Measurements from ENCODE around the gene NANOS3. TPM values are rescaled to one million over a fixed set of nuclear protein-coding genes. Genes with fewer than 3 reads are reported as not detected.

NANOS3 gene
- total and polyA plus RNA-seq, 9 of the 15 experiments (the other 6 are each of a cell fraction or from before 2014, with no cell fraction given), result not detected

GRCh38 chr19:13842291-13843103, 34.4 kb upstream of the NANOS3 start (continued):
- TF ChIP-seq PCBP1 (IDR thresholded peaks at IDR 0.05; ENCODE audit: low read depth, low read length, poor library complexity, severe bottlenecking) (peak; percentile 89), COPS2 (conservative IDR thresholded peaks at IDR 0.05) (no peak), RB1 (IDR thresholded peaks at IDR 0.05; ENCODE audit: low read depth) (peak; percentile 86; the same call in 1 of the 2 replicates), SMAD3 (CRISPR knock-in tag; conservative IDR thresholded peaks at IDR 0.05) (no peak), PPARD (CRISPR knock-in tag; IDR thresholded peaks at IDR 0.05) (no peak), SRSF7 (optimal IDR thresholded peaks at IDR 0.05; ENCODE audit: low read depth, low read length) (no peak), BACH1 (tag; IDR thresholded peaks at IDR 0.05) (no peak), NR4A1 (CRISPR knock-in tag; IDR thresholded peaks at IDR 0.05) (no peak), NR4A1 (tag; IDR thresholded peaks at IDR 0.05) (0 out of 2 replicates have a peak, but pooled peaks have one; percentile 35), CREB5 (CRISPR knock-in tag; IDR thresholded peaks at IDR 0.05) (no peak), MTA3 (IDR thresholded peaks at IDR 0.05; ENCODE audit: borderline replicate concordance) (peak; percentile 55; the same call in 1 of the 2 replicates), GATAD2B (IDR thresholded peaks at IDR 0.05; ENCODE audit: borderline replicate concordance) (peak; percentile 81; the same call in 1 of the 2 replicates), ZBTB2 (IDR thresholded peaks at IDR 0.05) (no peak), ZNF133 (CRISPR knock-in tag; IDR thresholded peaks at IDR 0.05) (no peak), BRD4 (IDR thresholded peaks at IDR 0.05) (no peak), GABPB1 (CRISPR knock-in tag; IDR thresholded peaks at IDR 0.05) (no peak), MYC (IDR thresholded peaks at IDR 0.05; ENCODE audit: low read depth, low read length) (peak; percentile 21; the same call in 1 of the 2 replicates), MYC (CRISPR knock-in tag; IDR thresholded peaks at IDR 0.05; ENCODE audit: borderline replicate concordance, low read depth) (no peak)
- TF ChIP-seq, protein P1, sequence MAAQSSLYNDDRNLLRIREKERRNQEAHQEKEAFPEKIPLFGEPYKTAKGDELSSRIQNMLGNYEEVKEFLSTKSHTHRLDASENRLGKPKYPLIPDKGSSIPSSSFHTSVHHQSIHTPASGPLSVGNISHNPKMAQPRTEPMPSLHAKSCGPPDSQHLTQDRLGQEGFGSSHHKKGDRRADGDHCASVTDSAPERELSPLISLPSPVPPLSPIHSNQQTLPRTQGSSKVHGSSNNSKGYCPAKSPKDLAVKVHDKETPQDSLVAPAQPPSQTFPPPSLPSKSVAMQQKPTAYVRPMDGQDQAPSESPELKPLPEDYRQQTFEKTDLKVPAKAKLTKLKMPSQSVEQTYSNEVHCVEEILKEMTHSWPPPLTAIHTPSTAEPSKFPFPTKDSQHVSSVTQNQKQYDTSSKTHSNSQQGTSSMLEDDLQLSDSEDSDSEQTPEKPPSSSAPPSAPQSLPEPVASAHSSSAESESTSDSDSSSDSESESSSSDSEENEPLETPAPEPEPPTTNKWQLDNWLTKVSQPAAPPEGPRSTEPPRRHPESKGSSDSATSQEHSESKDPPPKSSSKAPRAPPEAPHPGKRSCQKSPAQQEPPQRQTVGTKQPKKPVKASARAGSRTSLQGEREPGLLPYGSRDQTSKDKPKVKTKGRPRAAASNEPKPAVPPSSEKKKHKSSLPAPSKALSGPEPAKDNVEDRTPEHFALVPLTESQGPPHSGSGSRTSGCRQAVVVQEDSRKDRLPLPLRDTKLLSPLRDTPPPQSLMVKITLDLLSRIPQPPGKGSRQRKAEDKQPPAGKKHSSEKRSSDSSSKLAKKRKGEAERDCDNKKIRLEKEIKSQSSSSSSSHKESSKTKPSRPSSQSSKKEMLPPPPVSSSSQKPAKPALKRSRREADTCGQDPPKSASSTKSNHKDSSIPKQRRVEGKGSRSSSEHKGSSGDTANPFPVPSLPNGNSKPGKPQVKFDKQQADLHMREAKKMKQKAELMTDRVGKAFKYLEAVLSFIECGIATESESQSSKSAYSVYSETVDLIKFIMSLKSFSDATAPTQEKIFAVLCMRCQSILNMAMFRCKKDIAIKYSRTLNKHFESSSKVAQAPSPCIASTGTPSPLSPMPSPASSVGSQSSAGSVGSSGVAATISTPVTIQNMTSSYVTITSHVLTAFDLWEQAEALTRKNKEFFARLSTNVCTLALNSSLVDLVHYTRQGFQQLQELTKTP (IDR thresholded peaks at IDR 0.05; ENCODE audit: low read depth in 1 of 2, partially characterized antibody in 2 of 2), result no peak
- TF ChIP-seq, protein P2, sequence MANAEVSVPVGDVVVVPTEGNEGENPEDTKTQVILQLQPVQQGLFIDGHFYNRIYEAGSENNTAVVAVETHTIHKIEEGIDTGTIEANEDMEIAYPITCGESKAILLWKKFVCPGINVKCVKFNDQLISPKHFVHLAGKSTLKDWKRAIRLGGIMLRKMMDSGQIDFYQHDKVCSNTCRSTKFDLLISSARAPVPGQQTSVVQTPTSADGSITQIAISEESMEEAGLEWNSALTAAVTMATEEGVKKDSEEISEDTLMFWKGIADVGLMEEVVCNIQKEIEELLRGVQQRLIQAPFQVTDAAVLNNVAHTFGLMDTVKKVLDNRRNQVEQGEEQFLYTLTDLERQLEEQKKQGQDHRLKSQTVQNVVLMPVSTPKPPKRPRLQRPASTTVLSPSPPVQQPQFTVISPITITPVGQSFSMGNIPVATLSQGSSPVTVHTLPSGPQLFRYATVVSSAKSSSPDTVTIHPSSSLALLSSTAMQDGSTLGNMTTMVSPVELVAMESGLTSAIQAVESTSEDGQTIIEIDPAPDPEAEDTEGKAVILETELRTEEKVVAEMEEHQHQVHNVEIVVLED (CRISPR knock-in tag; IDR thresholded peaks at IDR 0.05), result peak; percentile 38; the same call in 1 of the 2 replicates
